AG20443 (cell line): ENCODE data around the gene KIF5A.
A peak's percentile ranks its signal among the peaks of the same experiment; 100 is the strongest.

ENCODE experiments used
- DNase-seq: peaks from one replicate; pipeline ENCODE4 v3.0.0; 2012; ENCODE audit warnings: low spot score, mixed read lengths

KIF5A gene

DNA sequence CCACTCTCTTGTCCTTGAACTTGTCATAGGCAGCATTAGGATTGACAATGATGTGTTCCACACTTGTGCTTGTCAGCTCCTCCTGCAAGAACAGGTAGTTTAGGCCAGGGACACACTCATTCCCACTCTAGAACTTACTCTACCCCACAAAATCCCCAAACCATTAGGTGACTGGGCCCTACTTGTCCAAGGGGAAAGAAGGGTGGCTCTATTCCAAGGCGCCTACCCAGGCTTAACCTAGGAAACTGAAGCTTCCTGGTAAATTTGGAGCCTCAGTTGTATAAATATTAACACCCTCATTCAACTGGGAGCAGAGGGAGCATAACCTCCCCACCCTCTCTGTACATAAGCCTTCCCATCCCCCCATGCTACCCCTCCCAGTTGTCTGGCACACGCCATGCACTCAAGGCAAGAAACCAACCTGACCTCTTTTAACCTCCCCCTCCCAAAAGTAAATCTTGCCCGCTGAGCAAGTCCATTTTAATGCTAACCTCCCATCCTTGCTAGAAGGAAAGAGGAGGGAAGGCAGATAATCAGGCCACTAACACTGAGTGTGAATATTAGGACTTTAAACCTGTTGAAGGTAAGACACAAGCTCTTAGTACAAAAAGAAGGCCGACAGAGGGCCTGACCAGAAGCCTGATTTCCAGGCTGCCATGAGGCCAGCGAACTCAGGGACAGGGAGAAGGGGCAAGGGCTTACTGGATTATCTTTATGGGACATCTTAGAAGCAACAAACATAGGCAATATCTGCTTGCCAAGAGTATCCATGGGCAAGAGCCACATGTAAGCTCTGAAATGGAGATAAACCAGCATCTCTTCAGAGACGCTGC, 13.9 kb upstream of the KIF5A start:
- no peak for DNase-seq

DNA sequence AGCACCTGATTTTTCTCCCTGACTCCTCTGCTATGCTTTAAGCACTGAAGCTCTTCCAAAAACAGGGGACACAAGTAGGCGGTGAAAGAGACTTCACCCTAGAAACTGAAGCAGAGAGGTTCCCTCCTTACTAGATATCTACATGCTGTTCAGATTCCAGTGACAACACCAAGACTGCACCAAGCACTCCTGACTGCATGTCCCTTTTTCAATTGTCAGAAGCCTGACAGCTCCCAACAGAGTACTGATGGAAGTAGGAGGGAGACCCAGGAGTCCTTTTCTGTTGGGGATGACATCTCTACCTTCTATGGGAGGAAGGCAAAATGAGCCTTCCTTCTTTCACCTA, 13.3 kb upstream of the KIF5A start:
- no peak for DNase-seq

DNA sequence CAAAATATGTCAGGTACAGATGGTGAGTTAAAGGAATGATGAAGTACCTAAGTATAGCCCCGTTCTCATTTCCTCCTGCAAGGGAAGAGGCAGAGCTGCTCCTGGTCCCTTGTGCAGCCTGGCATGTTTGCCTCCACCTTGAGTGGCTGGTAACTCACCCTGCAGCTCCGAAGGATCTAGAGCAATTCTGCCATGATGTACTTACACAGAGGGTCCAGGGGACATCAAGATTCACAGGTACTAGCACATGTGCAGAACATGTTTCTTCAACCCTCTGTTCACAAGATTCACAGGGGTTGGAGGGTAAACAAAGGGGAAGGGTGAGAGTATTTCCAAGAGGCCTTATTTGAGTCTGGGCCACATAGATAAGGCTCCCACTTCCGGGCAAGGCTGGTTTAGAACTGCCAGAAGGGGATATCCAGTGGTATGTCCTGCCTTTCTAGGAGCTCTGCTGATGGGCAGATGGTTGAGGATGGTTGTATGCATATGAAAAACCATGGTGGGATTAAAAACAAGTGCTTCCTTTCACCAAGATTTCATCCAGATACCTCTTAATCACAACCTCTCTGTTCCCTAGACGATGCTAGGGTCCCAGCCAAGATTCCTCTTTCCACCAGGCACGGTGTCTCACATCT, 10.6 kb upstream of the KIF5A start:
- DNase-seq, result no peak

DNA sequence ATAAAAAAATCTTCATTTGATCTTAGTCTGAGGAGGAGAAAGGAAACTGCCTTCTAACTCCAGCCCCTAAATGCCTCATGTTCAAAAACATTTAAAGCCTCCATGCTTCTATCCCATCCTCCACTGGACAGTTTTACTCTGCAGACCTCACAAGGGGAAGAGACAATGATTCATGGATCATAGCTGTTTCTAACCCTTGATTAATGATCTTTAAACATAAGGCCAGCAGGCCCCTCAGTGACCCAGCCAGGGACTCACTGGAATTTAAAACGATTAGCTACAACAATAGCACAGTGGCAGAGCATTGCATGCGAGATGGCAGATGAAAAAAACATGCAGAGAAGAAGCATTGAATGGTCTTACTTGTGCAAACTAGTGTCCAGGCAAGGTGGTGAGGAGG, 8.8 kb upstream of the KIF5A start:
- DNase-seq, result no peak

DNA sequence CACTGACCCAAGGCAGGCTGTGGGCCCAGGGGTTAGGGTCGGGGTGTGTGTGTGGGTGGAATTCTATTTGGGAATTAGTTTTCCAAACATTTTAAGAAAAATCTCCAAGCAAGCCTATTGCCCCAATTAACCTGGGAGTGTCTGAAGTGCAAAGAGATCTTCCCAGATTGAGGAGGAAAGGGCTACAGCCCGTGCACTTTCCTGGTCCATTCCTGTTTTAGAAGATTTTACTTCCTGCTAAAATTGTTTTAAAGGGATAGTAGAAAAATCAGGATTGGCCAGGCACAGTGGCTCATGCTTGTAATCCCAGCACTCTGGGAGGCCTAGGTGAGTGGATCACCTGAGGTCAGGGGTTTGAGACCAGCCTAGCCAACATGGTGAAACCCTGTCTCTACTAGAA, 8.1 kb upstream of the KIF5A start:
- no peak for DNase-seq

DNA sequence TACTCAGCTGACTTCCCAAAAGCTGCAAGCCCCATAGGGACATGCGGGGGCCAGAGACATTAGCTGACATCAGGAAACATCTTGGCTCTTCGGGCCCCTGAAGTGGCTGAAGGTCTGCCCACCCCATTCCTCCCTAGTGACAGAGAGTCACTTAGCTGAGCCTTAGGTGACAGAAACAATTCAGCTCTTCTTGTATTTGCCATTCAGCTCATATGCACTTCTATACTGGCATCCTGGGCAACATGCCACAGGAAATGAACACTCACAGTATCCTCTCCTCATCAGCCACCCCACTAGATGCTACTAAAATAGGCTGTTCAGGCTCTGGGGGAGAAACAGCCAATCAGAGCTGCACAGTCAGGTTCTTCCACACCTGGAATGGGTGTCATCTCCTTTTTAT, 6.3 kb upstream of the KIF5A start:
- DNase-seq, result no peak

DNA sequence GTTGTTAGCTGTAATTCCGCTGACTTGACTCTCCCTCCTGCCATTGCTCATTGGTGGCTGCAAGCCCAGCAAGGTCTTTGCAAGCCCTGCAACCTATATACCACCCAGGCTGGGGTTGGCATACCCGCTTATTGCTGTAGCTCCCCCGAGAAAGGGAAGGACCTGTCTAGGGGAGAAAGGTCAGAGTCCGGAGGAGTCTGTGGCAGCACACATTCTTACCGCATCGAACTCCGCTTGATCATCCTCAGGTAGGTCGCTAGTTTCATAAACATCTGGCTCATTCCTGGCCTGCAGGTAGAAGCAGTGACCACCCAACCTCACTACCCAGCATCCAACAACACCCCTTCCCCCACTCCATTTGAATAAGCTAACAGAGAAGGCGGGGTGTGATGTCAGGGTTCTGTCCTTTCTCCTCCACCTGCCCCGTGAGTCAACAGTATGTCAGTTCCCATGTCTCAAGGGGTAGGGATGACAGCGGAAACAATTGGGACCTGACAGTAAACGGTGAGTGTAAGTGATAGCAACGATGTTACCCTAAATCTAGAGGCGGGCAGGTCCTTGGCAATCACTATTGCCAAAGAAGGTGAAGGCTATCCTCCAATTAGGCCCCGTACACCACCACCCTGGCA, 3.9 kb upstream of the KIF5A start:
- DNase-seq, result no peak

DNA sequence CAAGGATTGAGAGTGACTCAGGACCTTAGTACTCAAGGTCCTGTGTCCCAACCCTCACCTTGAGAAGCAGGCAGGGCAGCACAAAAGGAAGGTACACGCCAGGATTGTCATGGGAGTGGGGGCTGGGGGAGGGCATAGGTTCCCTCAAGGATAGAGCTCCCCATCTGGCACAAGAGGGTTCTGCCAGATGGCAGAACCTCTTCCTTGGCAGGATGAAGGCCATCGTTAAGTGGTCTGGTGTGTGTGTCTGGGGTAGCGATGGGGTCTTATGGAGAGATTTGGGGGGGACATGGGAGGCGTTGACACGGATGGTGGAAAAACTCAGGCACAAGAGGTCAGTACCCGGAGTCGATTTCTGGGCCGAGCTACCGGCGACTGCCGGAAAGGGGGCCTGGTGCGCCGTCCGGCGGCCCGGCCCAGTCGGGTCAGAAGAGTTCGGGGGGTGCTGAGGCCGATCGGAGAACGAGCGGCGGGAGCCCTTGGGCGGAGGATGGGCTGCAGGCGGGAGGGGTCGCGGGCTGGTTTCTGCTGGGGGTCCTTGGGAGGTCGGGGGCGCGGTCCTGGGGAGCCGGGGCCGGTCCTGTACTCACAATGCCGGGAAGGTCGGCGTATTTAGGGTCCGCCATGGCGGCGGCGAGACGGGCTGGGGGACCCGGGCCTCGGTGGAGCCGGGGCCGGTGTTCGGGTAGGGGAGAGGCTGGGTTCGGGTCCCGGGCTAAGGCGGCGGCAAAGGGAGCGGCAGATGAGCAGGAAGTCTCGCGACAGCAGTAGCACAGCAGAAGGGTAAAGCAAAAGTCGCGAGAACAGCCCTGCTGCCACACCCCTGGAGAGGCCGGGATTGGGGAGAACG, 3.2 kb upstream of the KIF5A start, which contains the start of gene DCTN2:
TSS of gene DCTN2 (minus strand) at position 755 of the 850 bp plus-strand sequence. CDS start at position 626, 129 bp downstream.
- DNase-seq, result peak; percentile 99

DNA sequence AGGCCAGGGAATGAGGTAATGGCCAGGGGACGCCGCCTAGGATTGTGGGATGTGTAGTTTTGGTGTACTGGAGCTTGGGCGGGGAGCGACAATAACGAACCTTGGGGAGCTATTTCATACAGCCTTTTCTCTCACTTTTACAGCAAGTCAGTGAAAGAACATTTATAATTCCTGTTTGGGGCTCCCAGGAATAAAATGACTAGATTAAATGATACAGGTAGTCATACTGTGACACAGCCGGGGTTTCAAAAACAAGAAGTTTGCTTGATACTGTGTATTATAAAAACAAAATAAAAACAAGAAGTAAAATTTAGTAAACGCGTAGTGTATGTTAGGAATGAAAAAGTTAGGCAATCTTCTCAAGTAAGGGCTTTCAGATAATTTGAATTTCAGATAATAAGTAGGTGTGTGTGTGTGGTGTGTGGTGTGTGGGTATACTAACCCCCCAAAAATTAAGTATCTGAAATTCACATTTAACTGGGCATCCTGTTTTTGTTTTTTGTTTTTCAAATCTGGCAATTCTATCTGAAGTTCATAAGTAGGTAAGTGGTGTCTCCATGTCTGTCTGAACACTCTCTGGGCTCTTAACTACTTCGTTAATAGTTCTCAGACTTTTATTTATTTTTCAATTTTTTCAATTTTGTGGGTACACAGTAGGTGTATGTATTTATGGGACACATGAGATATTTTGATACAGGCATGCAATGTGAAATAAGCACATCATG, 2.4 kb upstream of the KIF5A start:
- DNase-seq, result no peak

DNA sequence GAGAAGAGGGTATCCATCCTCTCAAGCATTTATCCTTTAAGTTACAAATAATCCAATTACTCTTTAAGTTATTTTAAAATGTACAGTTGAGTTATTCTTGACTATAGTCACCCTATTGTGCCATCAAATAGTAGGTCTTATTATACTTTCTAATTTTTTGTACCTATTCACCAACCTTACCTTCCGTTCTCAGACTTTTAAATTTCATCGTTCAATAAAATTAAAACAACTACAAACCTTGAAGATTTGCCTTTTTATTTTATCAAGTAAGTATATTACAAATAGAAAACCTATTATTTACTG, 1.9 kb upstream of the KIF5A start:
- DNase-seq, result no peak

DNA sequence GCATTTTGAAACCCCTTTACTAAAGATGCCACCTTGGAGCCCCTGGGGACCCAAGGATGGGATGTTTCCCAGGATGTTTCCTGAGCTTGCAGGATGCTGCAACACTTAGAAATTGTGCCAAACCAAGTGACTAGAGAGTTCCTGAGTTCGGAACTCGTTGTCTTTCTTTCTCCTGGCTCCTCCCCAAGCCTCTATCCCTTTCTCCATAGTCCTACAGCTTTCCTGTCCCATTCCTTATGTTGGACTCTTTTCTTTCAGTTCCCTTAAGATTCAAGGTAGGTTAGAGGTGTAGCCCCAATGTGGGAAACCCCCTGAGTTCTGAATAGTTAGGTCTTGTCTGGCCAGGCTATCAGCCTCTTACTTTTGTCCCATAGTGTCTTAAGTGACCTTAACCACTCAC, 1.4 kb upstream of the KIF5A start:
- DNase-seq, result no peak

DNA sequence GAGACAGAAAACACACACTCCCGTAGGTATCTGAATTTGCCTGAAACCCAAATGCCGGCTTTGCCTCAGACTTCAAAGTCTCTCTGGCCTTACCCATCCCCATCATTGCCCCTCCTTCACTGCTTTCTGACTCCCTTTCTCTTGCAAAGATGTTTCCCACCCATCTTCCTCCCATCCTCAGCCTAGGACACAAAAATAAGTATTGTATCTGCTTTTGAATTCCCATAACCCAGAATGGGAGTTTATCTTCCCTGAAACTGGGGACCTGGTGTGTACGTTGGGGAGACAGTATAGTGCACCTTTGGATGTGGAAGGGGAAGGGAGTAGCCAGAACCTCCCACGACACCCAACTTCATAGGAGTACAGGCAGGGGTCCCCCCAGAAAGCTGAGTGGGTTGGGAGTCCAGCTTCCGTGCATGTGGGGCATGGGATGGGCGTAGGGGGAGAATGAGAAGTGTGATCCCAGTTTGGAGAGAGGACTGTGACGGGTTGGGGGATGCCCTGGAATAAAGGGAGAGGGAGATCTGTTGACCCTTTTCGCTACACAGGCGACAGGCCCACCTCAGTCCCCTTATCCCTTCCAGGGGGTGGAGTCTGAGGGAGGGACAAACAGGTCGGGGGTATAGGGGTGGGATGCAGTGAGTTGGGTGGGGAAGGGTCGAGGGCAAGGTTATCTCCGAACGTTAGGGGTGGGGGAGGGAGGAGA, 488 bp upstream of the KIF5A start:
- DNase-seq, result no peak

DNA sequence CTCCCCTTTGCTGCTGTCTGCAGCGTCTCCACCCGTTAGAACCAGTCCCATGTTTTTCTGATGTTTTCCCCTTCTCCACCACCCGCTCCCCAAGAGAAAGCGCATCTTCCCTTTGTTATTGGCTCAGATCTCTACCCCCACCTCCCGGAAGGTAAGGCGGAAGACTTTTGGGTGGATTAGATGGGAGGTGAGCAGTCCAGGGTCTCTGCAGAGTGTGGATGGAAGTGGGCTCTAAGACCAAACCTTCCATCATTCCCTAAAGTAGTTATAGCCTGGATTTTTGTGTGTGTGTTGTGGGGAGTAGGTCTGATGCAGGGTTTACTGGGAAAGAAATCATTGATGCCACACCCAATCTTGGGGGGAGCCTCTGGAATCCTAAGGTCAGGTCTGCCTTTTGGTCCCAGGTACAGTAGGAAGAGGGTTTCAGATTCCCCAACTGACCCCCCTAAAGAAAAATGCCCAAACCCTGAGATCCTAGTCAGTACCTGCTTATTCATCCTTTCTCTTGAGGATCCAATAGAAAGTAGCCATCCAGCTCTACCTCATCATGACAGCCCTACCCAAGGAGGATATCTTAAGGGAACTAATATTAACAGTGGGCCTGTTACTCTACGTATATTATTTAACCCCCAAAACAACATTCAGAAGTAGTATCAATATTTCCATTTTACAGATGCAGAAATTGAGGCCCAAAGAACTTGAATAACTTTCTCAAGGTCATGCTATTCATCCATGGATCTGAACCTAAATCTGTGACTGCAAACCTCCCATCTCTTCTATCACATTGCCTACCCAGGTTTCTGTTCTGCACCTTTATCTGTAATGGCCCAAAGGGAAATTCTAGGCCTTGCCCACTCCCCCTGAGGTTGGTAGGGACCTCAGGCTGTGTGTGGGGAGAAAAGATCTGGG, 1.1 kb downstream of the KIF5A start:
- no peak for DNase-seq

DNA sequence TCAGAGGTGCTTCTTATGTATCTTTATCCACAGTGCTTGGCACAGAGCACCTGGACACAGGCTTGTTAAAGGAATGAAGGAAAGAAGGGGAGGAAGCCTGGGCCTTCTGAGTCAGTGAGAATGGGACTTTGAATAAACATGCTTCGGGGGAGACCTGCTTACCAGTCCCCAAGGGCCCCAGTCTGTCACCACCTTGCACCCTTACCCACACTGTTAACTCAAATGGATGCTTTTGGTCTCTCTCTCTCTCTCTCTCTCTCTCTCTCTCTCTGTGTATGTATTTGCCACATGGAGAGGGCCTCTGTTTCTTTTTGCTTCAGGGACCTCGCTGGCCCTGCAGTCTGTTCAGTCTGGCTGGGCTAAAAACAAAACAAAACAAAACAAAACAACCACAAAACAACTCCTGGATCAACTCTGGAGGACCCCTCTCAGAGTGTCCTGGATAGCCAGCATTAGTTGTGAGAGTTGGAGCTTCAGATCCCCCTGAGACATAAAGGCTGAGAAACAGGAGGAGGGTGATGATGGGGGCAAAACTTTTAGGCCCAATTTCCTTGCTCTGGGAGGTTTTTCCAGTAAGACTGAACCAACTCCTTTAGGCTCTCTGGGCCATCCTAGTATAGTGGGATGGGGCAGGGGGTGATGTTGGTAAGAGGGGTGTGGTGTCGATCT, 1.9 kb downstream of the KIF5A start:
- DNase-seq, result no peak

DNA sequence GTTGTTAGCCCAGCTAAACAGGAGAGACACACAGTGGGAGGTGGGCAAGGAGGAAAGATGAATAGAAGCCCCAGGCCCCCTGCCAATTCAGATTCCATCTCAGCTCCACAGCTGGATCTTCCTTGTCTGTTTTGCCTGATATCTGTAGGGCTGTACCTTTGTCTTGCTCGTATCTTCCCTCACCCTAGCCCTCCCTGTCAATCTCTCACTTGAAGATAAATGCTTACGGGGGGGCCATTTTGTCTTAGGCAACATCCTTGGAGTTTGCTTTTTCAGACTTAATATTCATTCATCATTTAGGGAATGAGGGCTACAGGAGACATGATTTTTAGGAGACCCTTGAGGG, 2.4 kb downstream of the KIF5A start:
- DNase-seq, result no peak

DNA sequence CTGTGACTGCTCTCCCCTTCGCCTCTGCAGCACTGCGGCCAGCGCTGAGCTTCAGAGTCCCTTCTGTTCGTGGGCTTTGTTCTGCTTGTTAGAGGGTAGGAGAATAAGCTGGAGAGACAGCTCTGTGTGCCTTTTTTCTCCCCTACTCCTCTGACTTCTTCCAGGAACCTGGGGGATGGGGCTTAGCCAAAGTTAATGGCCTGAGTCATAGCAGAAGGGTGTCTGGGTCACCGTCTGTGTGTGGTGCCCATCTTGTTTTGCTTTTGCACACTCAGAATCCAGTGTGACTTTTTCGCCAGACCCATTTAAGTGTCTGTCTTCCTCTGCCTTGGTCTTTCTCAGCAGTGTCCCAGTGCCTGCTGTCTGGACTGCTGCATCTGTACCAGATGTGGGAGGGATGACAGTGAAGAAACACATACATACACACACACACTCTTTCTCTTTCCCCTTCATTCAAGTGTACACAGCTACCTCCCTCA, 3.0 kb downstream of the KIF5A start:
- DNase-seq, result peak; percentile 61

DNA sequence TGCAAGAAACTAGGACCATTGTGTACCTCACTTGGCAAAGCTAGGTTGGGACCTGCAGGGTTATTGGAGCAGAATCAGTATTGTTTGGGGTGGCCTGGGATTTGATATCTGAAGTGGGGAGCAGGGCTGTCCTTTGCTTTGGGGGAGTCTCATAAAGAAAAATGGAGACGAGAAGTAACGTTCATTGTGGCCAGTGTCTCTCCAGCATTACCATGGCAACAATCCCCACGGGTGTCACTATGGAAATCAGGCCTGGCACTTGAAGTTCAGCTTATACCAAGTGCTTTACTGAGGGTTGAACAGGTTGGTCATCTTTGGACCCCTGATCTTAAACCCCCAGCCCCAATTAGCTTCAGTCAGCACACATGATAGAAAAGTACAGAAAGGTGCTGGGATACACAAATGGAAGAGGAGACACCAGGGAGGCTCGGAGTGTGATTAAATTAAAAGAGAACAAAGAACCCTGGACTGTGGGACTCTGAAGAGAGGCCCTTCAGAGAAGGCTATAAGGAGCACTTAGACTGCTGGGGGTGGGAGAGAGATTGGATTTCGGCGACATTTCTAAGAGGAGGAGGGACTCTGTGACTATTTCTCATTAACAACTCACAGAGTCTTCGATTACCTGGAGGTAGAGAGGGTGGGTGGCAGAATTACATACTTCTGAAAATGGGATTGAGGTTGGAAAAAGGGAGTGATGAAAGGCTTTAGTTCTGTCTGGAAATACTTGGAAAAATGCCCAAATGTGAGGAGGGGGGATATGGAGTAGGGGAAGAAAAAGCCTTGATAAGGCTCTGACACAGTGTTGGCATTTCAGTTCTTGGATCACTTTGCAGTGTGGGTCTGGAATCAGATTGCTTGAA, 3.7 kb downstream of the KIF5A start:
- no peak for DNase-seq

DNA sequence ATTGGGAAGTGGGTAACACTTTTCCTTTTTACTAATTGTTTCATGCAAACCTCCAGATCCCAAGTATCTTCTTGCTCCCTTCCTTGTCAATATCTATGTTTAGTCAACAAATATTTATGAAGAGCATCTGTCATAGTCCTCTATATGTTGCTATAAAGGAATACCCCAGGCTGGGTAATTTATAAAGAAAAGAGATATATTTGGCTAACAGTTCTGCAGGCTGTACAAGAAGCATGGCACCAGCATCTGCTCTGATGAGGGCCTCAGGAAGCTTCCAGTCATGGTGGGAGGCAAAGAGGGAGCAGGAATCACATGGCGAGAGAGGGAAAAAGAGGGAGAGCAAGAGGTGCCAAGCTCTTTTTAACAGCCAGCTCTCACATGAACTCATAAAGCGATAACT, 4.6 kb downstream of the KIF5A start:
- DNase-seq, result no peak

DNA sequence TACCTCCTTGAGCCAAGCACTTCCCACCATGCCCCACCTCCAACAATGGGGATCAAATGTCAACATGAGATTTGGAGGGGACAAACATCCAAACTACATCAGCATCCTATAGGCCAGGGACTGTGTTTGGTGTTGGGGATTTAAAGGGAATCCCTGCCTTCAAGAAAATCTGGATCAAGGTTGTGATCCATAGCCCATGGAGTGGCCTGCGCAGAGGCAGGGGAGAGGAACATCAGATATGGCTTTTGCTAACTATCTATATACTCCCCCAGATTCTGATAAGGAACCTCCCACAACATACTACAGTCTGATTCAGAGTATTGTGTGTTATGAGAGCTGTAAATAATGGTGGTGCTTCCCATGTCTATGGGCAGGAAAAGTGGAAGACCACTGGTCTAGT, 5.1 kb downstream of the KIF5A start:
- no peak for DNase-seq
